CD4-positive, alpha-beta T cell treated with Interleukin-21 for 1 hour (primary cell): ENCODE results near the gene TAF11L5.
"Not testable (repeated sequence)": the region's sequence is repeated elsewhere in the genome, so short reads cannot be mapped to it uniquely, and the experiment has no call there.

ENCODE experiments used
- DNase-seq: peaks from one replicate; pipeline ENCODE4 v3.0.0-alpha.2; 2020

Gene TAF11L5

GRCh38 chr5:17524935-17525334 lies at the start of gene TAF11L5:
TAF11L5 (plus strand) TSS chr5:17525235.
- not testable (repeated sequence) for DNase-seq

GRCh38 chr5:17477043-17477442 lies 48.0 kb upstream of the TAF11L5 start:
- no peak for DNase-seq

GRCh38 chr5:17477573-17478265 lies 47.3 kb upstream of the TAF11L5 start:
- DNase-seq, result no peak

- no peak for DNase-seq
These were observed 43.7 kb upstream of the TAF11L5 start for GRCh38 chr5:17481378-17481777.

GRCh38 chr5:17482790-17483189 lies 42.2 kb upstream of the TAF11L5 start:
- no peak for DNase-seq

- DNase-seq, result not testable (repeated sequence)
These were observed 38.4 kb upstream of the TAF11L5 start for GRCh38 chr5:17486464-17487173.

GRCh38 chr5:17487174-17487512 lies 37.9 kb upstream of the TAF11L5 start:
- DNase-seq, result no peak

- not testable (repeated sequence) for DNase-seq
These were observed 33.8 kb upstream of the TAF11L5 start for GRCh38 chr5:17491257-17491656.

GRCh38 chr5:17492770-17493169 lies 32.3 kb upstream of the TAF11L5 start:
- no peak for DNase-seq

GRCh38 chr5:17497446-17497845 lies 27.6 kb upstream of the TAF11L5 start:
- DNase-seq, result no peak

- not testable (repeated sequence) for DNase-seq
These were observed 27.1 kb upstream of the TAF11L5 start, which contains the start of gene TAF11L2 for GRCh38 chr5:17497931-17498330. TAF11L2 (plus strand) TSS chr5:17498231.

GRCh38 chr5:17511775-17512325 lies 13.2 kb upstream of the TAF11L5 start:
- DNase-seq, result no peak

GRCh38 chr5:17517526-17517925 lies 7.5 kb upstream of the TAF11L5 start:
- not testable (repeated sequence) for DNase-seq

- DNase-seq, result not testable (repeated sequence)
These were observed 7.0 kb upstream of the TAF11L5 start, which contains the start of gene TAF11L3 for GRCh38 chr5:17518067-17518466. TAF11L3 (plus strand) TSS chr5:17518367.

GRCh38 chr5:17519508-17519907 lies 5.5 kb upstream of the TAF11L5 start:
- DNase-seq, result not testable (repeated sequence)

- DNase-seq, result not testable (repeated sequence)
These were observed 3.5 kb upstream of the TAF11L5 start, which contains the start of gene TAF11L4 for GRCh38 chr5:17521501-17521900. TAF11L4 (plus strand) TSS chr5:17521801.

GRCh38 chr5:17526504-17526903 lies 1.5 kb downstream of the TAF11L5 start:
- DNase-seq, result not testable (repeated sequence)

GRCh38 chr5:17528369-17528768 lies 3.3 kb downstream of the TAF11L5 start, which contains the start of gene TAF11L6:
TAF11L6 (plus strand) TSS chr5:17528669.
- DNase-seq, result not testable (repeated sequence)
